Activated CD4-positive, alpha-beta T cell treated with anti-CD3 and anti-CD28 coated beads, Interleukin-2, amount 10 ng/mL, durations not matched to agents 24 days and 14 days (primary cell): ENCODE results near the gene ZDHHC5. TPM values are rescaled to one million over a fixed set of nuclear protein-coding genes. Genes with fewer than 3 reads are reported as not detected.
"Not testable (repeated sequence)": the region's sequence is repeated elsewhere in the genome, so short reads cannot be mapped to it uniquely, and the experiment has no call there.

Source experiments
- DNase-seq: peaks from one replicate; pipeline ENCODE4 v3.0.0; 2022
- H3K27ac Mint-ChIP-seq: one replicate; pipeline ENCODE4 v1.8.0; 2022; ENCODE audit warnings: mild to moderate bottlenecking, mixed read lengths
- H3K27me3 Mint-ChIP-seq: one replicate; pipeline ENCODE4 v1.8.0; 2022; ENCODE audit warnings: mixed read lengths
- H3K36me3 Mint-ChIP-seq: one replicate; pipeline ENCODE4 v1.8.0; 2022; ENCODE audit warnings: low read depth, mild to moderate bottlenecking, mixed read lengths
- H3K4me1 Mint-ChIP-seq: one replicate; pipeline ENCODE4 v1.8.0; 2021; ENCODE audit warnings: mixed read lengths
- H3K4me3 Mint-ChIP-seq: one replicate; pipeline ENCODE4 v1.8.0; 2022; ENCODE audit warnings: mild to moderate bottlenecking, moderate library complexity, mixed read lengths
- H3K9me3 Mint-ChIP-seq: one replicate; pipeline ENCODE4 v1.8.0; 2021; ENCODE audit warnings: mixed read lengths
- intact Hi-C: fragments of 100-400 bp; cut with micrococcal nuclease; formaldehyde crosslinking; loops from one replicate; pipeline ENCODE4 v1.15.1; 2023
- total RNA-seq: library from RNA; stranded (reverse); gene quantifications from 2 replicates; pipeline ENCODE4 v1.2.3, GENCODE V29; 2022

Gene ZDHHC5
- total RNA-seq, 1 donor from 2014 or later: 78.4 TPM

- H3K27ac Mint-ChIP-seq: peak overlapping the region; percentile 70
- H3K9me3 Mint-ChIP-seq: no peaks in the 10 kb centered on the region
- peaks cover 37% of the 10 kb centered on the region for H3K27me3 Mint-ChIP-seq
- DNase-seq: peak; percentile 62
- no peaks in the 10 kb centered on the region for H3K36me3 Mint-ChIP-seq
- intact Hi-C loops: loop anchor here (1.0 to 5.0 kb wide), 2 partner anchors 8 to 312 kb away; partner anchors contain the start of genes CLP1, P2RX3 and SSRP1
- peak overlapping the region; percentile 86 for H3K4me3 Mint-ChIP-seq
- H3K4me1 Mint-ChIP-seq: peaks cover 53% of the 10 kb centered on the region
These were observed 18.8 kb upstream of the ZDHHC5 start for GRCh38 chr11:57648801-57649735.

- Mint-ChIP-seq H3K4me1 (peaks cover 49% of the 10 kb centered on the region), H3K27me3 (peaks cover 34% of the 10 kb centered on the region), H3K9me3 (no peaks in the 10 kb centered on the region), H3K4me3 (peak within 1 kb of the TSS; percentile 86), H3K36me3 (no peaks in the 10 kb centered on the region), H3K27ac (peak within 1 kb of the TSS; percentile 75)
- intact Hi-C loops: loop anchor here (1.0 to 5.0 kb wide), 2 partner anchors 7 to 313 kb away; partner anchors contain the start of genes CLP1, P2RX3 and SSRP1
- DNase-seq: peak; percentile 88
These were observed 17.8 kb upstream of the ZDHHC5 start, which contains the start of gene YPEL4 for GRCh38 chr11:57649826-57650738. YPEL4 (minus strand) TSS chr11:57649912; CDS start chr11:57647107, 2,805 bp downstream.

- DNase-seq: no peak
- peaks cover 48% of the 10 kb centered on the region for H3K4me1 Mint-ChIP-seq
- H3K27ac Mint-ChIP-seq: no peak overlapping the region
These were observed 17.2 kb upstream of the ZDHHC5 start for GRCh38 chr11:57650739-57651090.

GRCh38 chr11:57651408-57651807 is 16.5 kb upstream of the ZDHHC5 start:
- Mint-ChIP-seq H3K4me3 (no peak overlapping the region), H3K9me3 (no peaks in the 10 kb centered on the region), H3K4me1 (peaks cover 44% of the 10 kb centered on the region), H3K36me3 (no peaks in the 10 kb centered on the region), H3K27me3 (peaks cover 25% of the 10 kb centered on the region), H3K27ac (no peak overlapping the region)
- no peak for DNase-seq
- intact Hi-C loops: no loop called here

More at GRCh38 chr11:57650739-57651090, 17.2 kb upstream of the ZDHHC5 start:
- Mint-ChIP-seq H3K9me3 (no peaks in the 10 kb centered on the region), H3K27me3 (peaks cover 32% of the 10 kb centered on the region), H3K4me3 (no peak overlapping the region), H3K36me3 (no peaks in the 10 kb centered on the region)
- intact Hi-C loops: no loop called here

- intact Hi-C loops, H3K9me3 Mint-ChIP-seq, H3K36me3 Mint-ChIP-seq: not testable (repeated sequence)
- H3K27me3 Mint-ChIP-seq: peaks cover 17% of the 10 kb centered on the region
- H3K27ac Mint-ChIP-seq: peak overlapping the region; percentile 63
- peaks cover 43% of the 10 kb centered on the region for H3K4me1 Mint-ChIP-seq
- H3K4me3 Mint-ChIP-seq: peak overlapping the region; percentile 26
- peak; percentile 72 for DNase-seq
These were observed 15.7 kb upstream of the ZDHHC5 start for GRCh38 chr11:57652230-57652629.

- Mint-ChIP-seq H3K4me1 (peaks cover 39% of the 10 kb centered on the region), H3K4me3 (peak overlapping the region; percentile 26), H3K9me3 (no peaks in the 10 kb centered on the region), H3K36me3 (peaks cover under 1% of the 10 kb centered on the region), H3K27ac (peak overlapping the region; percentile 63), H3K27me3 (peaks cover 13% of the 10 kb centered on the region)
- DNase-seq: no peak
- intact Hi-C loops: no loop called here
These were observed 15.3 kb upstream of the ZDHHC5 start for GRCh38 chr11:57652662-57653061.

- peaks cover 1% of the 10 kb centered on the region for H3K36me3 Mint-ChIP-seq
- H3K9me3 Mint-ChIP-seq: no peaks in the 10 kb centered on the region
- intact Hi-C loops: no loop called here
- no peak for DNase-seq
- peaks cover 8% of the 10 kb centered on the region for H3K27me3 Mint-ChIP-seq
- H3K27ac Mint-ChIP-seq: no peak overlapping the region
- no peak overlapping the region for H3K4me3 Mint-ChIP-seq
- peaks cover 35% of the 10 kb centered on the region for H3K4me1 Mint-ChIP-seq
These were observed 14.8 kb upstream of the ZDHHC5 start for GRCh38 chr11:57653163-57653562.

GRCh38 chr11:57656885-57657193 is 11.1 kb upstream of the ZDHHC5 start:
- H3K27me3 Mint-ChIP-seq: no peaks in the 10 kb centered on the region
- DNase-seq: no peak
- H3K4me1 Mint-ChIP-seq: peaks cover 17% of the 10 kb centered on the region
- H3K36me3 Mint-ChIP-seq: peaks cover 24% of the 10 kb centered on the region
- intact Hi-C loops: loop anchor here (1.0 kb wide), 8 partner anchors 8 to 922 kb away; partner anchors contain the start of genes MED19, SELENOH, SLC43A3 and TIMM10
- H3K4me3 Mint-ChIP-seq: peak overlapping the region; percentile 86
- no peaks in the 10 kb centered on the region for H3K9me3 Mint-ChIP-seq
- peak overlapping the region; percentile 88 for H3K27ac Mint-ChIP-seq

- Mint-ChIP-seq H3K27me3 (no peaks in the 10 kb centered on the region), H3K4me1 (peaks cover 18% of the 10 kb centered on the region), H3K36me3 (peaks cover 28% of the 10 kb centered on the region), H3K27ac (peak within 1 kb of the TSS; percentile 88), H3K9me3 (no peaks in the 10 kb centered on the region), H3K4me3 (peak within 1 kb of the TSS; percentile 86)
- intact Hi-C loops: loop anchor here (1.0 kb wide), 8 partner anchors 8 to 922 kb away; partner anchors contain the start of genes MED19, SELENOH, SLC43A3 and TIMM10
- peak; percentile 100 for DNase-seq
These were observed 10.5 kb upstream of the ZDHHC5 start, which contains the start of gene CLP1 for GRCh38 chr11:57657194-57658022. CLP1 (plus strand) TSS chr11:57657762; CDS start chr11:57659477, 1,715 bp downstream.

- intact Hi-C loops: no loop called here
- DNase-seq: peak; percentile 67
- peaks cover 15% of the 10 kb centered on the region for H3K4me1 Mint-ChIP-seq
- peaks cover 33% of the 10 kb centered on the region for H3K36me3 Mint-ChIP-seq
- peak overlapping the region; percentile 86 for H3K4me3 Mint-ChIP-seq
- H3K27me3 Mint-ChIP-seq: no peaks in the 10 kb centered on the region
- no peaks in the 10 kb centered on the region for H3K9me3 Mint-ChIP-seq
- peak overlapping the region; percentile 88 for H3K27ac Mint-ChIP-seq
These were observed 9.9 kb upstream of the ZDHHC5 start for GRCh38 chr11:57658023-57658361.

GRCh38 chr11:57659669-57660068 is 8.2 kb upstream of the ZDHHC5 start:
- H3K9me3 Mint-ChIP-seq: no peaks in the 10 kb centered on the region
- H3K4me3 Mint-ChIP-seq: no peak overlapping the region
- no peak for DNase-seq
- peaks cover 35% of the 10 kb centered on the region for H3K36me3 Mint-ChIP-seq
- peaks cover 12% of the 10 kb centered on the region for H3K4me1 Mint-ChIP-seq
- H3K27ac Mint-ChIP-seq: no peak overlapping the region
- intact Hi-C loops: loop anchor here (10.0 kb wide), 1 partner anchor 865 kb away; no protein-coding TSS in a partner anchor
- H3K27me3 Mint-ChIP-seq: no peaks in the 10 kb centered on the region

GRCh38 chr11:57662893-57663292 is 5.0 kb upstream of the ZDHHC5 start:
- H3K36me3 Mint-ChIP-seq: peaks cover 36% of the 10 kb centered on the region
- intact Hi-C loops: loop anchor here (10.0 kb wide), 1 partner anchor 862 kb away; no protein-coding TSS in a partner anchor
- no peaks in the 10 kb centered on the region for H3K27me3 Mint-ChIP-seq
- no peak overlapping the region for H3K27ac Mint-ChIP-seq
- H3K9me3 Mint-ChIP-seq: no peaks in the 10 kb centered on the region
- H3K4me3 Mint-ChIP-seq: no peak overlapping the region
- peaks cover 16% of the 10 kb centered on the region for H3K4me1 Mint-ChIP-seq
- peak; percentile 68 for DNase-seq

GRCh38 chr11:57663975-57664374 is 3.9 kb upstream of the ZDHHC5 start:
- Mint-ChIP-seq H3K4me3 (no peak overlapping the region), H3K9me3 (no peaks in the 10 kb centered on the region), H3K27me3 (no peaks in the 10 kb centered on the region), H3K27ac (no peak overlapping the region), H3K36me3 (peaks cover 39% of the 10 kb centered on the region), H3K4me1 (peaks cover 14% of the 10 kb centered on the region)
- intact Hi-C loops: loop anchor here (10.0 kb wide), 1 partner anchor 861 kb away; no protein-coding TSS in a partner anchor
- DNase-seq: no peak
